Cardiac fibroblast (primary cell): Measurements from ENCODE around the gene OMP.
"Not testable (repeated sequence)": the region's sequence is repeated elsewhere in the genome, so short reads cannot be mapped to it uniquely, and the experiment has no call there.

Experiments used
- DNase-seq, 2 donors: peaks; one replicate each; pipeline versions ENCODE4 v3.0.0 to v3.0.0-alpha.2; 2010; ENCODE audit warnings: low read depth in 2 of 2
- H3K4me3 ChIP-seq, 2 donors: replicated peaks in 1 of 2; 1 replicate in 1 of 2; 2 replicates in 1 of 2; pipeline ENCODE4 v1.5.1; 2011; ENCODE audit warnings: low read depth in 2 of 2, low read length in 2 of 2, mild to moderate bottlenecking in 2 of 2, moderate library complexity in 1 of 2
- TF ChIP-seq, protein P1 (sequence below): IDR thresholded peaks from one replicate; pipeline ENCODE4 v1.5.1; 2011; ENCODE audit warnings: low read depth, mild to moderate bottlenecking, low read length, inconsistent platforms

The OMP gene

DNA sequence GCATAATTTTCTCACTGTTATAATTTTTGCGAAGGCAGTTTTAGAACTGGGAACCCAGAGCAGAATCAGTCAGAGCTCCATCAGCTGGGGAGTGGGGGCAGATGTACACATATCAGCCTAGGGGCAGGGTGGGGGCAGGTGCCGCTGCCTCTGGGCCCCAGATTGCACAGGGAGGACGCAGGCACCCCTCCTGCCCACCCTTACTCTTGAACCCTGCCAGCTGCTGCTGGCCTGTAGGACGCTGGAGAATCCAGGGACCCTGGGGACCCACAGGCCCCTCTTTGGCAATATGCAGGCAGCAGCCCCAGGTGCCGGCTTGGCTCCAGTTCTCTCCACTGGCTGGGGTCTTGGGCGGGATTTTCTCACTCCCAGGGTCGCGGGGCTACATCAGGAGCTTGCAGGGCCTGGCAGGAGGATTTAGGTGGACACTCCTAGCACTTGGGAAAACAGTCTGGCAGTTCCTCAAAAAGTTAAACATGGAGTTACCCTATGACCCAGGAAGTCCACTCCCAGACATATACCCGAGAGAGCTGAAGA is 44.6 kb upstream of the OMP start:
- no peak overlapping the region for H3K4me3 ChIP-seq
- TF ChIP-seq, protein P1, sequence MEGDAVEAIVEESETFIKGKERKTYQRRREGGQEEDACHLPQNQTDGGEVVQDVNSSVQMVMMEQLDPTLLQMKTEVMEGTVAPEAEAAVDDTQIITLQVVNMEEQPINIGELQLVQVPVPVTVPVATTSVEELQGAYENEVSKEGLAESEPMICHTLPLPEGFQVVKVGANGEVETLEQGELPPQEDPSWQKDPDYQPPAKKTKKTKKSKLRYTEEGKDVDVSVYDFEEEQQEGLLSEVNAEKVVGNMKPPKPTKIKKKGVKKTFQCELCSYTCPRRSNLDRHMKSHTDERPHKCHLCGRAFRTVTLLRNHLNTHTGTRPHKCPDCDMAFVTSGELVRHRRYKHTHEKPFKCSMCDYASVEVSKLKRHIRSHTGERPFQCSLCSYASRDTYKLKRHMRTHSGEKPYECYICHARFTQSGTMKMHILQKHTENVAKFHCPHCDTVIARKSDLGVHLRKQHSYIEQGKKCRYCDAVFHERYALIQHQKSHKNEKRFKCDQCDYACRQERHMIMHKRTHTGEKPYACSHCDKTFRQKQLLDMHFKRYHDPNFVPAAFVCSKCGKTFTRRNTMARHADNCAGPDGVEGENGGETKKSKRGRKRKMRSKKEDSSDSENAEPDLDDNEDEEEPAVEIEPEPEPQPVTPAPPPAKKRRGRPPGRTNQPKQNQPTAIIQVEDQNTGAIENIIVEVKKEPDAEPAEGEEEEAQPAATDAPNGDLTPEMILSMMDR, result no peak
- no peak for DNase-seq

DNA sequence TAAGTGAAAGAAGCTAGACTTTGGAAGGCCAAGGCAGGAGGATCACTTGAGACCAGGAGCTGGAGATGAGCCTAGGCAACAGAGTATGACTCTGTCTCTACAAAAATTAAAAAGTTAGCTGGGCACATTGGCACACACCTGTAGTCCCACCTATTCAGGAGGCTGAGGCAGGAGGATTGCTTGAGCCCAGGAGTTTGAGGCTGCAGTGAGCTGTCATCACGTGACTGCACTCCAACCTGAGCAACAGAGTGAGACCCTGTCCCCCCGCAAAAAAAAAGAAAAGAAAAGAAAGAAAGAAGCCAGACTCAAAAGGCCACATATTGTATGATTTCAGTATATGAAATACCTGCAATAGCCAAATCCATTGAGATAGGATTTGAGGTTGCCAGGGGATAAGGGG is 43.7 kb upstream of the OMP start:
- TF ChIP-seq, protein P1, result no peak
- DNase-seq, result no peak
- no peak overlapping the region for H3K4me3 ChIP-seq

DNA sequence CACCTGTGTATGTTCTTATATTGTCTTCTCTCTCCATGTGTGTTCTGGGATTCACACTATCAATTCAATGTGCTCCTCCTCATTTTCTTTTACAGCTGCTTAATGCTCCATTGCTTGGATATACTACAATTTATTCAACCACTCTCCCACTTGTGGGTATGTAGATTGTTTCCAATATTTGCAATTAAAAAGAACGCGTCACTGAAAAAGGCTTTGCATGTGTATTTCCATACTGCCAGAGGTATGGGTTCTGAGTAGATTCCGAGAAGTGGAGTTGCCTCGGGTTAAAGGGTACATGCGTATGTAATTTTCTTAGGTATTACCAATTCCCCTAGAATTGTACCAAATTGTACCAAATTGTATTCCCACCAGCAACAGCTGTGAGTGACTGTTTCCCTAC is 42.8 kb upstream of the OMP start:
- TF ChIP-seq, protein P1, result no peak
- no peak for DNase-seq
- no peak overlapping the region for H3K4me3 ChIP-seq

DNA sequence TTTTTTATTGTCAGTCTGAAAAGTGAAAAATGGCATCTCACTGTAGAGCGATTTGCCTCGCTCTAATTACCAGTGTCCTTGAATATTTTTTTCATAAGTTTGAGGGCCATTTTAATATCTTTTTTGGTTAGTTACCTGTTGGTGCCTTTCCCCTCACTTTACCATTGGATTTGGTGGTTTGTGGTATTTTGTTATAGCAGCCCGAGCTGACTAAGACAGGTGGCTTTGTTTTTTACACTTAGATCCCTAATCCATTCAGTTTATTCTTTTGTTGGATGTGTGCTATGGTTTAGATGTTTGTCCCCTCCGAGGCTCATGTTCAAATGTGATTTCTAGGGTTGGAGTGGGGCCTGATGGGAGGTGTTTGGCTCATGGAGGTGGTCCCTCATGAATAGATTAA is 42.4 kb upstream of the OMP start:
- no peak for DNase-seq
- TF ChIP-seq, protein P1, result no peak

DNA sequence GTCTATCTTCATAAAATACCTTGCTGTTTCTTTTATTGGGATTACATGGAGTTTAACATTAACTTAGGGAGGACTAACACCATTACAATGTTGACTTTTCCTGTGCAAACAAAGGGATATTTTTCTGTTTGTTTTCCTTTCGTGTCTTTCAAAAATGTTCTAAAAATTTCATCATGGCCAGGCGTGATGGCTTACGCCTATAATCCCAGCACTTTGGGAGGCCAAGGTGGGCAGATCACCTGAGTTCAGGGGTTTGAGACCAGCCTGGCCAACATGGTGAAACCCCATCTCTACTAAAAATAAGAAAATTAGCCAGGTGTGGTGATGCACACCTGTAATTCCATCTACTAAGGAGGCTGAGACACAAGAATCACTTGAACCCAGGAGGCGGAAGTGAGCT is 41.4 kb upstream of the OMP start:
- H3K4me3 ChIP-seq, DNase-seq: not testable (repeated sequence)

More for the DNA sequence above, 42.4 kb upstream of the OMP start:
- no peak overlapping the region for H3K4me3 ChIP-seq

DNA sequence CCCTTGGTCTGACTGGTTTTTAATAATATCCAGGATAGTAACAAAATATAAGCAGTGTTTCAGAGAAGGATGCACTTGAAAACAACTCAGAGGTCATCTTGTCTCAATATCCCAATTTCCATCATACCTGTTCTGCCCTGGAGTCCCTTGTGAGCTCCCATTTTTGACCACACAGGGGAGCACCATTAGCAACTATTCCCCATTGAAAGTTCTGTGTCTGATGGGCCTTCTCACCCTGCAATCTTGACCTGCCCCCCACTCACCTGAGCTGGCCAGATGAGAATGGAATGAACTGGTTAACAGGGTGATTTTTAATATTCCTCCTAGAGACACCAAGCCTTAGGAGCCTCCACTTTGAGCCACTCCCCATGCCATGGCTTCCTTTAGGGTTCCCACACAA is 39.7 kb upstream of the OMP start:
- DNase-seq, result no peak
- no peak overlapping the region for H3K4me3 ChIP-seq
- TF ChIP-seq, protein P1, result no peak

DNA sequence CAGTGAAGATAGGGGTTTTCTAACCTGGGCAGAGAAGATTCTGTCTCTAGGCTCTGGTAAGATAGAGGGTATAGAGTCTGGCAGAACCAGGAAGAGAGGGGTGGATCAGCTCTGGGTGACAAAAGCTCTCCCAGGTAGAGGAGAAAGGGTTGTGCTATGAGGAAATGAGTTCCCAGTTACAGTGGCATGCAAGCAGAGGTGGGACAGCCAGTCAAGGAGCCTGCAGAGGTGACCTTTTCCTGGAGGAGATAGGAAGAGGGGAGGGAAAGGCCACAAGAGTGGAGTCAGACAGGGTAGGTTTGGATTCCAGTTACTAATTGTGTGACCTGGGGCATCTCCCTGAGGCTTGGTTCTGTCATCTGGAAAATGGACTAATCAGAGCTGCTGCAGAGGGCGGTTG is 39.2 kb upstream of the OMP start:
- DNase-seq, result no peak
- TF ChIP-seq, protein P1, result no peak
- H3K4me3 ChIP-seq, result no peak overlapping the region

DNA sequence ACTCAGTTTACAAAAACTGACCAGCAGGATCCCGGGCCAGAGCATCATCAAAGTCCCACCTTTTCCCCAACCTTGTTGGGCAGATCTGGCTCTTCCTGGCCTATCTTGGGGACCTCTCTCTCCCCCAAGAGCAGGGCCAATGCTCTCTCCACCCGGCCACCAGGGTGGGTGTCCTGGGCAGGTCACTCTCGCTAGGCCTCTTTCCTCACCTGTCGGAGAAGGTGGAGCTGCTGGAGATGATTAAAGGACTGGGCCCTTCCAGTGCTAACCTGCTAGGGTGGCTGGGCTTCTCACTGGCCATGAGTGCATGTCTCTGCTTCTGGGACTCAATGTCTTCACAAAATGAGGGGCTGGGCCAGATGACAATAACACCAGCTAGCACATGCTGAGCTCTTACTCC is 38.8 kb upstream of the OMP start:
- TF ChIP-seq, protein P1, result no peak
- no peak overlapping the region for H3K4me3 ChIP-seq

More for the DNA sequence above, 38.8 kb upstream of the OMP start:
- DNase-seq, result no peak
